ENCODE results near the gene CDK17.
A peak's percentile ranks its signal among the peaks of the same experiment; 100 is the strongest.
"Not testable (repeated sequence)": the region's sequence is repeated elsewhere in the genome, so short reads cannot be mapped to it uniquely, and the experiment has no call there.

The CDK17 gene

DNA sequence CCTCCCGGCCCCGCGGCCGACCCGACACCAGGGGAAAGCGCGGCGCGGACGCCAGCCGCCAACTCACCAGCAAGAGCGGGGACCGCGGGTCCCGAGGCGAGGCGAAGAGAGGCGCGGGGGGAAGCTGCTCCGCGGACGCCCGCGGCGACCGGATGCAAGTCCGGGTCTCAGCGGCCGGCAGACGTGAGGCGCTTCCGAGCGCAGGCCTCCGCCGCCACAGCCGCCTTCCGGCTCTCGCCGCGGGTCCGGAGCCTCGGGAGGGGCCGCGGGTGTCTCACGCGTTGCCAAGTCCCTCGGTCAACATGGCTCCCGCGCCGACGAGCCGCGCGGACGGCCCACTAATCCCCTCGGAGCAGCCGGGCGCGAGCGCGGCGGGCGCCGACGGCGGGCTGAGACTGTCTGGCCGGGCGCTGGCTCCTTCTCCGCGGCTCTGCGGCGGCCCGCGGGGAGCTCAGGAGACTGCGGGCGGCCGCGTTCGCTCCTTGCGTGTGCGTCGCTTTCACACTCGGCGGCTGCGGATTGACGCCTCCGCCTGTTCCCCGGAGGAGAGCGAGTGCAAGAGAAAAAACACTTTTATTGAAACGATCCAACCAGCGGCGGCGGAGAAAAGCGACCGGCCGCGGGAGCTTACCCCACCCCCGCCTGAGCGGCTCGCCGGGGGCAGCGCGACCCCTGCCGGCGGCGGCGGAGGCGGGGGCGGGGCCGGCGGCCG, at the start of gene CDK17:
Gene CDK17, minus strand, starts transcription at position 521 of the 712 bp plus-strand sequence. CDS start 65,603 bp downstream, outside the sequence.
- DNase-seq (ENCODE audit: low spot score), result peak; percentile 93

DNA sequence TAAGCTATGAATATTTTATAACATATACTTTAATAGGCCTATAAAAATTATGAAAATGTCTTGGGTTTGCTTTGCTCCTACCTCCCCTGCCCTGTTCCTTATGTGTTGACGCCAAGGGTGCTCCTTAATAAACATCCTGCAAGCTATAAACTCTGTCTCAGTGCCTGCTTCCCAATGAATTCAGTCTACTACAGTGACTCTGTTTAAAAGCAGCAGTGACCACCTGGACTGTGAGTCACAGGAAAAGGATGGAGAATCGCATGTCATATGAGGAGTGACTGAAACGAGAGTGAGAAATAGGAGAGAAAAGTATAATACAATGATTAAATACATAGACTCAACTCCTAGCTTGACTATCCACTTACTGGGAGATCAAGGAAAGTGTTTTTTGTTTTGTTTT, 48.1 kb upstream of the CDK17 start:
- no peak for DNase-seq (ENCODE audit: low spot score)

DNA sequence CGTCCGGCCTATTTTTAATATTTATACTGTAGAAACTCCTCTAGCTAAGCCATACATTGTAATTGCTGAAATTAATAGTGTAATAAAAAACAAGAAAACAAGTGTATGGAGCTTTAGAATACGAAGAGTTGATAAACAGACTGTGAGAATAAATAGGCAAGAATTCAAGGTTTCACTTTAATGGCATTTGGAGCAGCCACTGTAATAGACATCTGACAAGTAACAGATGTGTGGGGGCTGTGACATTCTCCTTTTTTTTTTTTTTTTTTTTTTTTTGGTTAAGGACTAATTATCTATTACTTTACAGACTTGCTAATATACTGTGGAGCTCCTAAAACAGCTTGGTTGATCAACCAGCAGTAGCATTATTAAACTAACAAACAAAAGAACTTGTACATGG, 47.0 kb upstream of the CDK17 start:
- no peak for DNase-seq (ENCODE audit: low spot score)

DNA sequence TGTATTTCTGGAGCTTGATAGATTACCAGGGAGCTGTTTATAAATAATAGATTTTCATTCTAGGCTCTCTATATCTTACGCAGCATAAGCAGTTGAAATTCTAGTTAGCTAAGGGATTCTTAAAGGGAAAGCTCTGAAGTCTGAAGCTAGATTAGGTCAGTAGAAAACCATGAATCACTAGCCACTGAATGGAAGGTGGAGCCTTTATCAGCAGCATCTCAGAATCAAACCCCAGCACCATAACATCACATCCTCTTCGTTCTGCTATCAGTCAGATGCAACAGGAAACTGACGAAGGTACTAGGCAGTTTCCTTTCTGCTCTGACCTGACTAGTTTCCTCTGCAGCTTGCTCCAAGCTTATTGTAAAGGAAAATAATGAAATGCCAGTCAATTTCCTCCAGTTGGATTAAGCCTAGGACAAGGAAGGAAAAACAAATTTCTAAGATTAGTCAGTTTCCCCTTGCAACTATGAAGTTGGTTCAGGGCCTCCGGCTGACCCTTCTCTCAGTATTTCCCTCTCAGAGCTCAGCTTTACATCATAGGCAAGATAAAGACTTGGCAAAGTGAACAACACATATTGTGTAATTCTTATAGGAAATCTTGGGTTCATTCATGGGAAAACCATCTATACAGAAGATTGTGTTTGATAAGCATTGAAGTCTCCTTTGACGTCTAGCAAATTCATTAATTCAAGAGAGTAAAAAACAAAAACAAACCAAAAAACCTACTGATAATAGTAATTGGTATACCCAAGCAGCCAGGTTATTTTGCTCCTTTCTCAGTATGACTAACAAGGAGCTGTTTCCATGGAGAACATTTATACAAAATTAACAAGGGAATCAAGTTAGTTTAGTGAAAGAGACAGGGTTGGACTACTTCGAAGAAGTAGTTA, 45.7 kb upstream of the CDK17 start:
- no peak for DNase-seq (ENCODE audit: low spot score)

DNA sequence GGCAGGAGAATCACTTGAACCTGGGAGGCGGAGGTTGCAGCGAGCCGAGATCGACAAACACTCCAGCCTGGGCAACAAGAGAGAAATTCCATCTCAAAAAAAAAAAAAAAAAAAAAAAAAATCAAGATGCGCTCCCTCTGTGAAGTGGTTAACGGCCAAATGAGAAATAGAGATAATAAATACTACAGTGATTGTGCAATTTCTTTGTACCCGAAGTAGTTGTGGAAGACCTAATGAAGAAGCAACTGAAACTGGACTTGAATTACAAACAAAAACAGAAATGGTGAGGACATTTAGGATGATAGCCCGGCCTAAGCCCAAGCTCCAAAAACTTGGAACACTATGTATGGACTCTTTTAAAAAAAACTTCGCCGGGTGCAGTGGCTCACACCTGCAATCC, 44.2 kb upstream of the CDK17 start:
- no peak for DNase-seq (ENCODE audit: low spot score)

DNA sequence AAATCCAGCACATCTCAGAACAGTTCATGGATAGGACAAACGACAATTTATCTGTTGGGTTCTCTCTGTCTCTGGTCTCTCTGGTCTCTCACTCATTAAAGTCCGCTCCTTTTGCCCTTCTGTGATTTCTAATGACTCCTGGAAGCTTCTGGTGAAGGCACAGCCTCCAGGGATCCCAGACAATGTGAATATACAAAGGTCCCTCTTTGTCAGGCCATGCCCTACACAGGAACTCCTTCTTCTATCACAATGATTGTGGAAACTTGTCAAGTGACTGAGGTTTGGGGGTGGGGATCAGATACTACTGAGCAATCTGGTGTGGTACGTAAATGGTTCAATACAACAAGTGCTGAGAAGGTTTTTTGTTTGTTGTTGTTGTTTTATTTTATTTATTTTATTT, 42.7 kb upstream of the CDK17 start:
- no peak for DNase-seq (ENCODE audit: low spot score)

DNA sequence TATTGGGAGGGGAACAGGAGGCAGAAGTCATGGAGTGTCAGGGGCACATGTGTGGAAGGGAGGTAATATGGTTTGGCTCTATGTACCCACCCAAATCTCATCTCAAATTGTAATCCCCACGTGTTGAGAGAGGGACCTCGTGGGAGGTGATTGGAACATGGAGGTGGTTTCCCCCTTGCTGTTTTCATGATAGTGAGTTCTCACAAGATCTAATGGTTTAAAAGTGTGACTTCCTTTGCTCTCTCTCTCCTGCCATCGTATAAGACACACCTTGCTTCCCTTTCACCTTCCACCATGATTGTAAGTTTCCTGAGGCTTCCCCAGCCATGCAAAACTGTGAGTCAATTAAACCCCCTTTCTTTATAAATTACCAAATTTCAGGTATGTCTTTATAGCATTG, 41.6 kb upstream of the CDK17 start:
- DNase-seq (ENCODE audit: low spot score), result no peak

DNA sequence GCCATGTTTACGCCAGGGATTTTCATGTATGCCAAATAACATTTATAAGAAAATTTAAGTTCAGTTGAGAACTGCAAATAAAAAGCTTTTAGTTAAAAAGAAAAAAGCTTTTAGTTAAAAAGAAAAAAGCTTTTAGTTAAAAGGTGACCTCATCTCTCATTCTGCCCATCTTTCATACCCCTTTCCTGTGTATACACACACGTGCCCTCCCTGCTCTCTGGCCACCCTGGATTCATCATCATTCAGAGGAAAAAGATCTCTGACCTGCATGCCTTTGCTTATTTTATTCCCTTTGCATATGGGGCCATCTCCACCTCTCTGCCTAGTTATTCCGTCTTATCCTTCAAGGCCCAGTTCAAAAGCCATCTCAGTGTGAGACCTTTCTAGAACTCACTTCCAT, 38.1 kb upstream of the CDK17 start:
- DNase-seq (ENCODE audit: low spot score), result no peak

DNA sequence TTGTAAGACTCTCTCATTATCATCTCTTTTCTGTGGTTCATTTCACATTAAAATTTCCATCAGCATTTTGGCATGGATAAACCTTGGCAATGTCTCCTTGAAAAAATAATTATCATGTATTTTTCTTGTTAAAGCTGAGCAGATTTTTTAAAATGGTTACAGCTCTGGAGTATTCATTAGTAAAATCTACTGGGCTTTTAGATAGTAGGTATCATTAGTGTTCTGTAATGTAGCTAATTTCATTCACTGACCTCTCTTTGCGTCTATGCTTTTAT, 36.9 kb upstream of the CDK17 start:
- DNase-seq (ENCODE audit: low spot score), result no peak

DNA sequence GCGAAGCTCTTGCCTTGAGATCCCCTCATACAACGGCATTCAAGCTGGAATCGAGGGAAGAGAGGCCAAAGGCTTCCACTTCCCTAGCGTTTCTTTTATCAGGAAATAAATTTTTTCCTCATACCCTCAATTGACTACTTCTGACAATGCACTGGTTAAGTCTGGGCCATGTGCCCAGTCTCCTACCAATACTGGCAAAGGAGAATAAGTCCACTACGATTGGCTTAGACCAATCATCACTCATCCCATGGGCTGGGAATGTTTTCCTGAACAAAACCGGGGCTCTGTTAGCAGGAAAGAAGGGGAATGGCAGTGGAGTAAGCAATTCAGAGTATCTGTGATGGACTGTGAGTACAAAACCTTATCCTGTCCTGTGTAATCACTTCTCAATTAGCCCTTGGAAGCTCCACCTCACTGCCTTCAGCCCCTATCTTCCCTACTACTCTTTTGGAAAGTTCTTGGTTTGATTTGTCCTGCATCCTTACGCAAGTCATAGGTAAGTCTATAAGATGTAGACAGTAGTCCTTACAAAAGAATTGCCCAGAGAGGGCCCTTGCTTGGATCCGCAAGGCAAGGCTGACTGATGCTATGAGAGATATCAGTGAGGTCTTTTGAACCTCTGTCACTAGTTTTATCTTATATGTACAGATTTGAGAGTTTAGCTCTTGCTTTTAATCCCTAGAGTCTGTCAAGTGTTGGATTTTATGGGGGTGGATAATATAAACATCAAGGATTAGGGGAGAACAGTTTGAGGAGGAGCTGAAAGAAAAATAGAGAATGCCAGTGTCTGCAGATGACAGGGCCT, 36.3 kb upstream of the CDK17 start:
- no peak for DNase-seq (ENCODE audit: low spot score)

DNA sequence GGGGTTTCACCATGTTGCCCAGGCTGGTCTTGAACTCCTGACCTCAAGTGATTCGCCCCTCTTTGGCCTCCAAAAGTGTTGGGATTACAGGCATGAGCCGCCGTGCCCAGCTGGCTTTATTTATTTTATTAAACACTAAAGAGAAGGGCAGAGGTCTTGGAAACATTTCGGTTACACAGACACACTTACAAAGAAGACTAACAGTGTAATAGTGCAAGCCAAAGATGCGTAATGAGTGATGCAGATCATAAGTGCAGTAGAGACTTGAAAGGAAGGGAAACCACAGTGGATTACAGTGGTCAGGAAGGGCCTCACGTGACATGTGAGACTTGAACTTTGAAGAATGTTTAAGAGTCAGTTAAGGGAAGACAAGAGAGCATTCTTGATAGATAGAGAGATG, 33.9 kb upstream of the CDK17 start:
- DNase-seq (ENCODE audit: low spot score), result no peak

DNA sequence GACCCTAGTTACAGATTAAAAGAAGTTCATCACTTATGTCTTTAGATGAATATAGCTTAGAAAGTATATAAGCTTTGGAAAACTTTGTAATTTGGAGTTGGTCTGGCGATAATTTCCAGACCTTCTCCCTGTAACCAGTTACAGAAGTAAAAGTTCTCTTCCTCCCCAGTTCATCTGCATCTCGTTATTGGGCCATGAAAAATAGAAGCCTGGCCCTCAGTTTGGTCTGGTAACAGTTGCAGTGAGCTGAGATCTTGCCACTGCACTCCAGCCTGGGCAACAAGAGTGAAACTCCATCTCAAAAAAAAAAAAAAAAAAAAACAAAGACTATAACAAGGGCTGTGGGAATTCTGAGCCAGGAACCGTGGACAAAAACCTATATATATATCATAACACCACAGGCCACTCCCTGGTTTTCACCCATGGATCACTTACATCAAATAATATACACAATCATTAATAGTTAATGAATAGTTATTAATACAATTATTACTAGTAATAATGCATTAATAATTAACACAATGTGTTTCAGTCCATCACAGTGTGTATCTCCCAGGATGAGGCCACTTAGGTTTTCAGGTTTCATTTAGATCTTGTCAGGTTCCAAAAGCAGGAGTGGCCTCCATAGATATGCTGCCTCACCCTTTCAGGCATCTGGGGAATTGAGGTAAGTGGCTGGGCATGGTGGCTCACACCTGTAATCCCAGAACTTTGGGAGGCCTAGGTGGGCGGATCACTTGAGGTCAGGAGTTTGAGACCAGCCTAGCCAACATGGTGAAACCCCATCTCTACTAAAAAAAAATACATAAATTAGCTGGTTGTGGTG, 32.5 kb upstream of the CDK17 start:
- not testable (repeated sequence) for DNase-seq (ENCODE audit: low spot score)

DNA sequence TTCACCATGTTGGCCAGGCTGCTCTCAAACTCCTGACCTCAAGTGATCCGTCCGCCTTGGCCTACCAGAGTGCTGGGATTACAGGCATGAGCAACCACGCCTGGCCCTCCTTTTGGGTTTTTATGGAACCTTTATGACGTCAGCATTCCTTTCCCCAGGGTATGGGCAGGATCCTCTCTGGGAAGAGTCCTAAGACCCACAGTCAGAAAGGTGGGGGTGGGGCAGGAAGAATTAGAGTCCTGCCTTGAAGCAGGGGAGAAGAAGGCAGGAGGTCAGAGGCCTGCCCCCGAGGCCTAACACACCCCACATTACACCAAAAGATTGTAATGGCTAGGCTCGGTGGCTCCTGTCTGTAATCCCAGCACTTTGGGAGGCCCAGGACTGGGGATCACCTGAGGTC, 30.8 kb upstream of the CDK17 start:
- no peak for DNase-seq (ENCODE audit: low spot score)

DNA sequence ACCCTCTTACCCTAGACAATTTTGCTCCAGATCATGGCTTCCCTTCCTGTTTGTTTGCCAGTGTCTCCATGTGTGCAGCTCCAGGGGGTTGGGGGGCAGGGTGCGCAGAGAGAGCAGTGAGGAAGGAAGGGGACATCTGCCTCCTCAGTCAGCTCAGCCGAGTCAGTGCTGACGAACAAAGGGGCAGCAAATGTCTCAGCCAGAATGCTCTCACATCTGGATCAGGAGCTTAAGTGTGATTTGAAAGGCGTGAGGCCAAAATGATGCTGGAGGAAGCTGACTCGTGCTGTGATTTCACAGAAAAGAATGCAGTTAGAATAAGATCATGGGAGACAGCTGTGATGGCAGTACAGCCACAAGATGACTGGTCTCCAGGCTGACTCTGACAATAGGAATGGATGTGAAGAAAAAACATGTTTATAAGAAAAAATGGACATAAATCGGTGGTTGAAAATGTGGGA, 27.1 kb upstream of the CDK17 start:
- peak; percentile 61 for DNase-seq (ENCODE audit: low spot score)

DNA sequence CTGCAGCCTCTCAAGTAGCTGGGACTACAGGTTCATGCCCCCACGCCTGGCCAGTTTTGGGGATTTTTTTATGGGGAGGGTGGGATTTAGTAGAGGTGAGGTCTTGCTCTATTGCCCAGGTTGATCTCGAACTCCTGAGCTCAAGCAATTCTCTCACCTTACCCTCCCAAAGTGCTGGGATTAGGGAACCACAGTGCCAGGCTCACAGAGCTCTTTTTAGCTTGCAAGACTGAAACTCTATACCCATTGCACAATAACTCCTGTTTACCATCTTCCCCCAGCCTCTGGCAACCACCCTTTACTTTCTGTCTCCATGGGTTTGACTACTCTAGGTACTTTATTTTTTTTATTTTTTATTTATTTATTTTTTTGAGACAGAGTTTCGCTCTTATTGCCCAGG, 25.7 kb upstream of the CDK17 start:
- no peak for DNase-seq (ENCODE audit: low spot score)

DNA sequence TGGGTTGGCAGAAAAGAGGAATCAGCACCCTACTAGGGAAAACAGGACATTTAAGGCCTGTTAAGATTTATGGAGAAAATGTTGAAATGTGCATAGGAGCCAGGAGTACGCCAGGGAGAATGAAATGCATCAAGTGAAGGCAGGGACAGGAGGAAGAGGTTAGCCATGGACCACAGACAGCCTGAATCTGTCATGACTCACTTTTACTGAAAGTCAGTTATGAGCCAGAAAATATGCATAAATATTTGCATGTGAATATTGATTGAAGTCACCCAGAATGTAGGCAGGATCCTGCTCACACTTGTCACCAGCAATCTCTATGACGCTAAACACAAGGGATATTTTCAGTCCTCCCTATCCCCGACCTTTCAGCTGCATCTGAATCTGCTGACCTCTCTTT, 25.1 kb upstream of the CDK17 start:
- DNase-seq (ENCODE audit: low spot score), result no peak

DNA sequence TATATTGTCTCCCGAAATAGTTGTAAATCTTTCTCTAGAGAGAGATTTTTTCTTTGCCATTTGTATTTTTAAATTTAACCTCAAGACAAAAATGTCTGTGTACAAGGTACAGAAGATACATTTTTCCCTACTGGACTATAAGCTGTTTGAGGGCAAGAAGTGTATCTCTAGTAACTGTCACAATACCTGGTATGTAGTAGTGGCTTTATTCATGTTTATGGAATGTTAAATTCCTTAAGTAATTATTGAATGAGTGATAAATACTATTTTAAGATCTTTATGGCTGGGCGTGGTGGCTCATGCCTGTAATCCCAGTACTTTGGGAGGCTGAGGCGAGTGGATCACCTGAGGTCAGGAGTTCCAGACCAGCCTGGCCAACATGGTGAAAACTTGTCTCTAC, 24.4 kb upstream of the CDK17 start:
- DNase-seq (ENCODE audit: low spot score), result no peak

DNA sequence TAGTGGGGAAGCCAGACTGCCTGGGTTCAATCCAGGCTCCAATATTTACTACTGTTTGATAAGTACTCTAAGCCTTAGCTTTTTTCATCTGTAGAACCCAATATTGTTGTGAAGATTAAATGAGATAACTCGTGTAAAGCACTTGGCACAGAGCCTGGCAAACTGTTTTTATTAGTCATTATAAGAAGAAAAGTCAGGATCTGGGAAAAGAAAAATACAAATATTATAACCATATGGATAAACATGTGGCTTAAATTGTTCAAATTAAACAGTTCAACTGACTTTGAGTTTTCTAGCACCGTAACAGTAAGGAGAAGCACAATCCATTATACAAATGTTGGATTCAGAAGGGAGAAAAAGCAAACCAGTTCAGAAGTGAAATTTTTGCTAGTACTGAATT, 22.0 kb upstream of the CDK17 start:
- DNase-seq (ENCODE audit: low spot score), result no peak

DNA sequence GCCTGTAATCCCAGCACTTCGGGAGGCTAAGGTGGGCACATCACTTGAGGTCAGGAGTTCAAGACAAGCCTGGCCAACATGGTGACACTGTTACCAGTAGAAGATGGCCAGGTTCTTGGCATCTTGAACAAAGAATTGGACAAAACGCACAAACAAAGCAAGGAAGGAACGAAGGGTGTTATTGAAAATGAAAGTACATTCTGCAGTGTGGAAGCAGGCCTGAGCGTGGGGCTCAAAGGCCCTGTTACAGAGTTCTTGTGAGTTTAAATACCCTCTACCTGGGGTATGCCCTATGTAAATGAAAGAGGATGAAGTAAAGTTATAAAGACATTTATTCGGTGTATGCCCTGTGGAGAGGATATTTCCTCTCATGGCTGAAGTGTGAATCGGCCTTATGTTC, 20.8 kb upstream of the CDK17 start:
- DNase-seq (ENCODE audit: low spot score), result no peak

DNA sequence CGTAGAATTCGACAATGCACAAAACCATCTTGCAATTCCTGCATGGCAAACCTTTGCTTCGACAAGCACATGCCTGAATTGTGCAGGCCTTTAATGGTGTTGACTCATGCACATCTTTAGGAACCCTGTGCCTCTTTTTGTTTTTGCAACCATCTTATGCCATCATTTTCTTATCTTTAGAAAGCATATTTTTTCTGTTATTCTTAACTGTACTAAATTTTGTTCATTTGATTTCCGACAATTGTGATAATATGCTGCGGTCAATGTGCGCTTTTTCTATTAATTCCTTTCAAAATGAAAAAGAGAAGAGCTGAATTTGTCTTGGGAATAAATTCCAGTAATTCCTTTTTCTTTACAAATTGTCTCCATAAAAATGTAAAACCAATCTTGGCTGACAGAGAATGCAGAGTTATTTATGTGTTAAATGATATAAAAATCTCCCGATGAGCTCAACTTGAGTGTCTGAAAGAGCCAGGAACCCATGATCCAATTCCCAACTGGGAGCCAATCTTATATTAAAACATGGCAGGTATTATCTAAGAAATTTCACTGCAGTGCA, 20.1 kb upstream of the CDK17 start:
- no peak for DNase-seq (ENCODE audit: low spot score)

DNA sequence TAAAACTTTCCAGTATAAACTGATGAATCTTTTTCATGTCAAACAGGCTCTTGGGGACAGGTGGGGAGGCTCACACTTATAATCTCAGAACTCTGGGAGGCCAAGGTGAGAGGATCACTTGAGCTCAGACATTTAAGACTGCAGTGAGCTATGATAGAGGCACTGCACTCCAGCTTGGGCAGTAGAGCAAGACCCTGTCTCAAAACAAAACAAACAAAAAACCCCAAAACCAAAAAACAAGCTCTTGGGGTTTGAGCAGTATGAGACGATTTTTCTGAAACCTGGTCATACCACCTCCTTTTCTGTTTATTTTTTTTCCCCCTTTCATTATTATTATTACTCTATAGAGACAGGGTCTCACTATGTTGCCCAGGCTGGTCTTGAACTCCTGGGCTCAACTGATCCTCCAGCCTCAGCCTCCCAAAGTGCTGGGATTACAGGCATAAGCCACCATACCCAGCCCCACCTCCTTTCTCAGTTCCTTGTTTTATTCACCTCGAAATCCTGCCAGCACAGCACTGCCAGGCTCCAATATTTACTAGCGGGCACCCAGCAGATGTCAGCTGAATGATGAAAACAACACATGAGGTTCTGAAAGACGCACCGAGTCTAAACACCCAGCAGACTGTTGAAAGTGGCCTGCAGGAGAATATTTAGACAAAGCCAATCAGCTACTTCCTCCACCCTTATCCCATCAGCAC, 19.5 kb upstream of the CDK17 start:
- peak; percentile 62 for DNase-seq (ENCODE audit: low spot score)
